SU-DHL-6 (cell line): ENCODE measurements around the gene COPG1.

Experiments
- H2AFZ ChIP-seq: fragments of 200-600 bp; sonication (generic); 2 replicates; pipeline ENCODE4 v1.6.1; 2014; ENCODE audit warnings: low read depth, mild to moderate bottlenecking, moderate library complexity, mixed read lengths, antibody characterized with exemption, low read length; ENCODE audit not compliant: severe bottlenecking
- H3F3A ChIP-seq: fragments of 200-600 bp; shearing (Covaris generic); 2 replicates; pipeline ENCODE4 v1.6.0; 2016; ENCODE audit warnings: antibody characterized with exemption, mild to moderate bottlenecking; ENCODE audit not compliant: insufficient read depth
- H3K27ac ChIP-seq: fragments of 200-600 bp; sonication (generic); 2 replicates; pipeline ENCODE4 v1.5.1; 2016; ENCODE audit warnings: low read depth, mild to moderate bottlenecking, low read length, moderate library complexity, mixed read lengths
- H3K27me3 ChIP-seq: fragments of 200-600 bp; sonication (generic), shearing (Covaris generic); 2 replicates; pipeline ENCODE4 v1.6.0; 2014; ENCODE audit warnings: mild to moderate bottlenecking, low read length
- H3K36me3 ChIP-seq: fragments of 200-600 bp; sonication (generic); 2 replicates; pipeline ENCODE4 v1.6.1; 2014; ENCODE audit warnings: mild to moderate bottlenecking, low read length, mixed read lengths
- H3K4me2 ChIP-seq: fragments of 300-600, 200-600 bp; shearing (Covaris generic), sonication (generic); 2 replicates; pipeline ENCODE4 v1.6.0; 2014; ENCODE audit warnings: low read length, low read depth, mild to moderate bottlenecking; ENCODE audit not compliant: poor library complexity, severe bottlenecking
- H3K4me3 ChIP-seq: fragments of 200-600 bp; sonication (generic); 2 replicates; pipeline ENCODE4 v1.5.1; 2014; ENCODE audit warnings: antibody characterized with exemption, low read length, mild to moderate bottlenecking, mixed read lengths; ENCODE audit not compliant: insufficient read depth, poor library complexity, severe bottlenecking
- H3K79me2 ChIP-seq: fragments of 200-600 bp; sonication (generic); 2 replicates; pipeline ENCODE4 v1.6.1; 2014; ENCODE audit warnings: mild to moderate bottlenecking, low read length, moderate library complexity; ENCODE audit not compliant: insufficient read depth
- H3K9ac ChIP-seq: fragments of 200-600 bp; sonication (generic); 2 replicates; pipeline ENCODE4 v1.7.0; 2014; ENCODE audit warnings: mild to moderate bottlenecking, low read length
- H3K9me2 ChIP-seq: fragments of 200-600 bp; sonication (generic); replicated peaks from 2 replicates; pipeline ENCODE4 v1.6.1; 2014; ENCODE audit warnings: low read length; ENCODE audit not compliant: insufficient read depth
- H3K9me3 ChIP-seq: fragments of 200-600 bp; sonication (generic); 2 replicates; pipeline ENCODE4 v1.6.1; 2014; ENCODE audit warnings: low read length, mixed read lengths; ENCODE audit not compliant: insufficient read depth
- H4K20me1 ChIP-seq: fragments of 200-600 bp; sonication (generic); 2 replicates; pipeline ENCODE4 v1.6.1; 2014; ENCODE audit warnings: low read depth, mild to moderate bottlenecking, antibody characterized with exemption, low read length, moderate library complexity, mixed read lengths
- CTCF ChIP-seq: fragments of 200-600 bp; sonication (generic); IDR thresholded peaks from one replicate; pipeline ENCODE4 v1.5.1; 2017; ENCODE audit warnings: antibody characterized with exemption, mild to moderate bottlenecking, low read length, moderate library complexity; ENCODE audit not compliant: insufficient read depth, poor library complexity, severe bottlenecking
- EZH2phosphoT487 ChIP-seq: fragments of 200-600 bp; sonication (generic), shearing (Covaris generic); conservative IDR thresholded peaks from 2 replicates; pipeline ENCODE4 v1.6.1; 2018; ENCODE audit warnings: mild to moderate bottlenecking, antibody characterized with exemption, low read length, moderate library complexity, mixed read lengths

COPG1 gene

DNA sequence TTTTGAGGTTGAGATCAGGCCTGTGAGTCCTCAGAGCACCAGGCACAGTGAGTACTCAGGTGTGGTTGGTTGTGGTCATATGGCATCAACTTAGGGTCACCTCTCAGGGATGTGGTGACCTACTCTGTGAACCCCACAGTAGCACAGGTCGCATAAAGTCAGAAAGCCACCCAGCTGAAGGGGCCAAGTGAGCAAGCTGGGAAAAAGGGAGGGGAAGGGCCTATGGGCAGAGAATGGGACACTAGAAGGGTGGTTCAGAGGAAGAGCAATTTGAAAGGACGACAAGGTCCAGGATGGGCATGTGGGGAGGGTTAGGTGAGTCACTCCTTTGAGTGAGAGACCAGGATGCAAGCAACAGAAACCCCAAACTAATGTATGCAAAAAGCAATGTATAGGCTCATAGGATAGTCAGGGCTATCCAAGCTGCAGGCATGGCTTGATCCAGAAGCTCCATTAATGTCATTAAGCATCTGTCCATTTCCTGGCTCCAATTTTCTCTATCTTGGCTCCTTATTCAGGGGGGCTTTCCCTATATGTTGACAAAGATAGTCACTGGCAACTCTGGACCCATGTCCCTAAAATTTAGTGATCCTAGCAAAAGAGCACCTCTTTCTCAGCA is 62.7 kb downstream of the COPG1 start:
- no peak overlapping the region for H3K4me2 ChIP-seq

DNA sequence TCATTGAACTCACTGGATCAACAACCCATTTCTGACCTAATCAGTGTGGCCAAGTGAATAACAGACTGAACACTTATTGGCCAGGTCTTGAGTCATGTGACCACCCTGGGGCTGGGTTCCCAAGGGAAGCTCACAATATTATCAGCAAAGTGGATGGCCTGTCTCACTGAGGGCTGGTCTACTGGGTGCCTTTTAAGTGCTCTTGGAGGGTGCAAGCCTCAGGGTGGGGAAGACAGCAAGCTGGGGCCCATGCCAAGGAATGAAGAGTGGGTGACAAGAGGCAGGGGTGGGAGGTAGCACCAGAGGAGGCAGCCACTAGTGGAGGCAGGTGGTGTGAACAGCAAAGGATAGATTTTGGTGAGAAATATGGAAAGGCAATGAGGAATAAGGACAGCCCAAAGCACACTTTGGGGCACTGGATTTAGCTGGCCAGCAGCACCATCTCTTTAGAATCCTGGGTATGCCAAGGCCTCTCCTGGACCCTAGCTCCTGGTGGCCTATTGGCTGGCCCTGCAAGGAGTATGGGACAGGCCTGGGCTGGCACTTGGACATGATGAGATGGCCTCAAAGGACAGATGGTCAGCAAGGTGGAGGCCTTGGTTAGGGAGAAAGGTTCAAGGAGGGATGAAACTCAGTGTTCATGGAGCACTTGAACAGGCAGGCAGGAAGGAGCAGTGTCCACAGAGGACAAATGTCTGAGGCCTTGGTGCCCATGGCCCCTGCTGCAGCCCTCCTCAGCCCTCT is 63.4 kb downstream of the COPG1 start:
- H3K27ac ChIP-seq: no peak overlapping the region
- no peak overlapping the region for H3K4me3 ChIP-seq
- no peak overlapping the region for H2AFZ ChIP-seq
- H3K79me2 ChIP-seq: no peaks in the 10 kb centered on the region
- H3K9me3 ChIP-seq: no peaks in the 10 kb centered on the region
- H4K20me1 ChIP-seq: no peaks in the 10 kb centered on the region
- H3F3A ChIP-seq: no peaks in the 10 kb centered on the region
- H3K4me2 ChIP-seq: no peak overlapping the region
- H3K36me3 ChIP-seq: no peaks in the 10 kb centered on the region
- no peak for TF ChIP-seq CTCF
- TF ChIP-seq EZH2phosphoT487: no peak
- no peaks in the 10 kb centered on the region for H3K27me3 ChIP-seq
- H3K9me2 ChIP-seq: no peaks in the 10 kb centered on the region
- H3K9ac ChIP-seq: no peak overlapping the region

More for the DNA sequence above, 62.7 kb downstream of the COPG1 start:
- H3K9ac ChIP-seq: no peak overlapping the region
- H3K79me2 ChIP-seq: no peaks in the 10 kb centered on the region
- H3F3A ChIP-seq: no peaks in the 10 kb centered on the region
- H3K27me3 ChIP-seq: no peaks in the 10 kb centered on the region
- no peak overlapping the region for H2AFZ ChIP-seq
- H3K27ac ChIP-seq: no peak overlapping the region
- TF ChIP-seq CTCF (no peak), EZH2phosphoT487 (no peak)
- H3K9me3 ChIP-seq: no peaks in the 10 kb centered on the region
- H3K36me3 ChIP-seq: no peaks in the 10 kb centered on the region
- no peaks in the 10 kb centered on the region for H3K9me2 ChIP-seq
- H3K4me3 ChIP-seq: no peak overlapping the region
- no peaks in the 10 kb centered on the region for H4K20me1 ChIP-seq

DNA sequence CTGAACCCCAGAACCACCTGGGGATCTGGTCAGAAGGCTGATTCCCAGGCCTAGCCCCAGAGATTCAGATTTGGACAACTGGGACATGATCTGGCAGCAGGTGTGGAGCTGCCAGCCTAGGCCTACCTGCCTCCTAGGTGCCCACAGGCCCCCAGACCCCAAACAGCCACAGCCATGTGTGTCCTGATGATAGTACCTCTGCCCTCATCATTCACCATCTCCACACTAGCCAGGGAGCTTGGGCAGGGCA is 63.9 kb downstream of the COPG1 start:
- Histone ChIP-seq H3K4me2 (no peak overlapping the region), H3K9ac (no peak overlapping the region), H3F3A (no peaks in the 10 kb centered on the region), H3K79me2 (no peaks in the 10 kb centered on the region), H3K27ac (no peak overlapping the region), H2AFZ (no peak overlapping the region), H4K20me1 (no peaks in the 10 kb centered on the region), H3K36me3 (no peaks in the 10 kb centered on the region), H3K4me3 (no peak overlapping the region), H3K9me3 (no peaks in the 10 kb centered on the region), H3K27me3 (no peaks in the 10 kb centered on the region), H3K9me2 (no peaks in the 10 kb centered on the region)
- TF ChIP-seq CTCF (no peak), EZH2phosphoT487 (no peak)
